PC-3 (cell line): ENCODE results near the gene TTI1. TPM values are rescaled to one million over a fixed set of nuclear protein-coding genes. Genes with fewer than 3 reads are reported as not detected.
A peak's percentile ranks its signal among the peaks of the same experiment; 100 is the strongest.

ENCODE experiments used
- ATAC-seq: fragments of 200-7000 bp; cut with Tn5 transposase; 2 replicates; pipeline ENCODE4 v1.9.1; 2020; ENCODE audit warnings: mild to moderate bottlenecking, moderate library complexity
- BruUV-seq: library from RNA; stranded (reverse); fragments of 400-500 nt; replicated peaks from 2 replicates; lab custom pipeline; 2021; lab: Mats Ljungman, UMichigan
- CTCF ChIA-PET: fragments of 300-600 bp; sonication (Branson Sonifier 250); formaldehyde crosslinking; loops from one replicate; lab custom pipeline; 2022; ENCODE audit warnings: antibody characterized with exemption; lab: Charles Lee
- POLR2A ChIA-PET: fragments of 300-600 bp; sonication (Branson Sonifier 250); formaldehyde crosslinking; loops from one replicate; lab custom pipeline; 2022; ENCODE audit warnings: antibody characterized with exemption; ENCODE audit not compliant: unreplicated experiment; lab: Charles Lee
- DNase-seq: peaks from one replicate; pipeline ENCODE4 v3.0.0-alpha.2; 2015
- H2AFZ ChIP-seq: fragments of 300-600 bp; sonication (generic); 2 replicates; pipeline ENCODE4 v1.6.0; 2016; ENCODE audit warnings: antibody characterized with exemption, low read length
- H3F3A ChIP-seq: fragments of 300-600 bp; sonication (generic); one replicate; pipeline ENCODE4 v1.6.0; 2017; ENCODE audit warnings: antibody characterized with exemption, low read length, control low read depth, mild to moderate bottlenecking; ENCODE audit not compliant: unreplicated experiment
- H3K27ac ChIP-seq: fragments of 300-600 bp; sonication (generic); 2 replicates; pipeline ENCODE4 v1.5.1; 2016; ENCODE audit warnings: mild to moderate bottlenecking, low read length
- H3K27me3 ChIP-seq: fragments of 300-600 bp; sonication (generic); 2 replicates; pipeline ENCODE4 v1.6.1; 2016; ENCODE audit warnings: low read length, mixed read lengths
- H3K36me3 ChIP-seq: fragments of 300-600 bp; sonication (generic); 2 replicates; pipeline ENCODE4 v1.6.1; 2016; ENCODE audit warnings: low read depth, mixed run types, low read length, mixed read lengths
- H3K4me1 ChIP-seq: fragments of 300-600 bp; sonication (generic); 2 replicates; pipeline ENCODE4 v1.5.1; 2016; ENCODE audit warnings: low read length; ENCODE audit not compliant: insufficient read depth
- H3K4me2 ChIP-seq: fragments of 300-600 bp; sonication (generic); 2 replicates; pipeline ENCODE4 v1.6.0; 2016; ENCODE audit warnings: low read length
- H3K4me3 ChIP-seq: fragments of 300-600 bp; sonication (generic); 2 replicates; pipeline ENCODE4 v1.5.1; 2016; ENCODE audit warnings: mild to moderate bottlenecking, low read length, mixed read lengths
- H3K79me2 ChIP-seq: fragments of 300-600 bp; sonication (generic); 2 replicates; pipeline ENCODE4 v1.6.1; 2017; ENCODE audit warnings: low read length, mixed read lengths
- H3K9ac ChIP-seq: fragments of 300-600 bp; sonication (generic); 2 replicates; pipeline ENCODE4 v1.6.0; 2016; ENCODE audit warnings: mild to moderate bottlenecking, low read length
- H3K9me2 ChIP-seq: fragments of 300-600 bp; sonication (generic); replicated peaks from 2 replicates; pipeline ENCODE4 v1.6.1; 2016; ENCODE audit warnings: mixed run types, low read length, mixed read lengths
- H3K9me3 ChIP-seq: fragments of 300-600 bp; sonication (generic); 2 replicates; pipeline ENCODE4 v1.6.1; 2016; ENCODE audit warnings: low read length, mixed read lengths
- H4K20me1 ChIP-seq: fragments of 300-600 bp; sonication (generic); 2 replicates; pipeline ENCODE4 v1.6.1; 2016; ENCODE audit warnings: low read length, mixed read lengths
- EZH2 ChIP-seq: fragments of 300-600 bp; sonication (generic); IDR thresholded peaks from one replicate; pipeline ENCODE4 v1.6.1; 2017; ENCODE audit warnings: antibody characterized with exemption, mild to moderate bottlenecking, low read length; ENCODE audit not compliant: unreplicated experiment
- EZH2phosphoT487 ChIP-seq: fragments of 300-600 bp; sonication (generic); IDR thresholded peaks from 2 replicates; pipeline ENCODE4 v1.6.1; 2018; ENCODE audit warnings: mild to moderate bottlenecking, antibody characterized with exemption, low read length, borderline replicate concordance
- intact Hi-C: fragments of 100-400 bp; cut with micrococcal nuclease; formaldehyde crosslinking; loops from 2 replicates; pipeline ENCODE4 v1.9.0; 2023
- total RNA-seq: library from RNA; depleted of rRNA; stranded (reverse); fragments of >200 nt; gene quantifications from 2 replicates; pipeline ENCODE4 v1.2.3, GENCODE V29; 2014
- TF ChIP-seq, protein P1 (sequence below): fragments of 300-600 bp; sonication (generic); conservative IDR thresholded peaks from 2 replicates; pipeline ENCODE4 v1.5.1; 2017; ENCODE audit warnings: antibody characterized with exemption, low read depth, mild to moderate bottlenecking, low read length

Gene TTI1
- total RNA-seq, 1 experiment from 2014 or later: 23.2 TPM

DNA sequence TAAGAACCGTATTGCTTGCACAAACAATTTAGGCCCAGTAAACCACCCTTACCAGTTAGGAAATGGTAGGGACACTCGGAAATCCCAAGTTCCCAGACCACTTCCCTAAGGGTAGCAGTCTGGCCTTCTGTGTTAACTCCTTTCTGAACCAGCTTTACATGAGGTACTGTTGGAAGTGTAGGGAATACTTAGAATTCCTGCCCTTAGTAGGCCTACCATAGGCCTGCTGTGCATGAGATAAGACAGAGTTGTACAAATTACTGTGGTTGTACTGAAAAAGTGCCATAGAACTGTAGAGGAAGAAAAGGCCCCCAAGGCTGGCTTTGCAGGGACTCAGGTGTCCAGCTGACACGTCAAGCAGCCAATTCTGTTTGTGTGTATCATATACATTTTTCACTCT, 11.4 kb upstream of the TTI1 start:
- H3K36me3 ChIP-seq: peaks cover 62% of the 10 kb centered on the region; the same call in 1 of the 2 replicates
- 0 out of 2 replicates have a peak, but pooled peaks cover 9% of the 10 kb centered on the region for H4K20me1 ChIP-seq
- DNase-seq: no peak

DNA sequence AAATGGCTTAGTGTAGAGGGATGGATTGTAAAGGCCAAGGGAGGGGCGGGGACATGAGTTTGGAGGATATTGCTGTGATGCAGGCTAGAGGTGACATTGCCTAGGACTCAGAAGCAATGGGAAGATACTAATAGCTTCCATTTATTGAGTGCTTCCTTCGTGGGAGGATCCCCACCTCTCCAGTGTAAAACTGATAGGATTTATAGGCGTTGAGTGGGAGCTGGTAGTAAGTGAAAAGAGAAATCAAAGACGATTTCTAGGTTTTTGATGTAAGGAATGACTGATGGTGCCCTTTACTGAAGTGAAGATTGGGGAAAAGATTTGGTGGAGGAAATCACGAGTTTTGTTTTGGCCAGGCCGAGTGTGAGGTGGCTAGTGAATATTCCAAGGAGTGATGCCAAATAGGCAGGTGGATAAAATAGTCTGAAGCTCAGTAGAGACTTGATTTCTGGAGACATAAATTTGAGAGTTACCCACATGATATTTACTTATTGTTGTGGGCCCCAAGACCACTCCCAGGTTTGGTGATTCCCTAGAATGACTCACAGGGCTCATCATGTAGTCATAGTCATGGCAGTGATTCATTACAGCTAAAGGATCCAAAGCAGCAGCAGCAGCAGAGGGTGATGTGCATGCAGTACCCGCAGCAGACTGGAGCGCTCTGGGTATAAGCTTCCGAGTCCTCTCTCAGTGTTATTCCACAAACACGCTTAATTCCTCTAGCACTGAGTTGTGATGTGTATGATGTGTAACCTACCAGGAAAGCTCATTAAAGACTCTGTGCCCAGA, 10.4 kb upstream of the TTI1 start:
- TSS peak; percentile 40 for BruUV-seq
- peaks cover 61% of the 10 kb centered on the region; the same call in 1 of the 2 replicates for H3K36me3 ChIP-seq
- H3K79me2 ChIP-seq: peaks cover 92% of the 10 kb centered on the region
- 0 out of 2 replicates have a peak, but pooled peaks cover 9% of the 10 kb centered on the region for H4K20me1 ChIP-seq
- intact Hi-C loops: loop anchor here (1.0 kb wide), 2 partner anchors 49 to 53 kb away; no protein-coding TSS in a partner anchor
- H3F3A ChIP-seq: peaks cover 17% of the 10 kb centered on the region
- H3K4me3 ChIP-seq: peak overlapping the region; percentile 57
- H3K4me1 ChIP-seq: peaks cover 42% of the 10 kb centered on the region
- CTCF ChIA-PET: interaction anchor here (0.5 to 1.4 kb wide), 17 partner anchors 12 to 293 kb away, joined by 3 to 18 read pairs (median 5); no protein-coding TSS in a partner anchor
- no peaks in the 10 kb centered on the region for H3K9me2 ChIP-seq
- ATAC-seq: peak; percentile 99
- H3K9me3 ChIP-seq: no peaks in the 10 kb centered on the region
- H3K27me3 ChIP-seq: no peaks in the 10 kb centered on the region
- POLR2A ChIA-PET: interaction anchor here (0.7 to 1.3 kb wide), 3 partner anchors 49 to 212 kb away, joined by 3 to 7 read pairs (median 6); no protein-coding TSS in a partner anchor
- H3K27ac ChIP-seq: peak overlapping the region; percentile 97
- DNase-seq: peak; percentile 97
- no peak overlapping the region for H2AFZ ChIP-seq
- H3K4me2 ChIP-seq: peak overlapping the region; percentile 89
- H3K9ac ChIP-seq: peak overlapping the region; percentile 63
- TF ChIP-seq EZH2: no peak
- TF ChIP-seq, protein P1, sequence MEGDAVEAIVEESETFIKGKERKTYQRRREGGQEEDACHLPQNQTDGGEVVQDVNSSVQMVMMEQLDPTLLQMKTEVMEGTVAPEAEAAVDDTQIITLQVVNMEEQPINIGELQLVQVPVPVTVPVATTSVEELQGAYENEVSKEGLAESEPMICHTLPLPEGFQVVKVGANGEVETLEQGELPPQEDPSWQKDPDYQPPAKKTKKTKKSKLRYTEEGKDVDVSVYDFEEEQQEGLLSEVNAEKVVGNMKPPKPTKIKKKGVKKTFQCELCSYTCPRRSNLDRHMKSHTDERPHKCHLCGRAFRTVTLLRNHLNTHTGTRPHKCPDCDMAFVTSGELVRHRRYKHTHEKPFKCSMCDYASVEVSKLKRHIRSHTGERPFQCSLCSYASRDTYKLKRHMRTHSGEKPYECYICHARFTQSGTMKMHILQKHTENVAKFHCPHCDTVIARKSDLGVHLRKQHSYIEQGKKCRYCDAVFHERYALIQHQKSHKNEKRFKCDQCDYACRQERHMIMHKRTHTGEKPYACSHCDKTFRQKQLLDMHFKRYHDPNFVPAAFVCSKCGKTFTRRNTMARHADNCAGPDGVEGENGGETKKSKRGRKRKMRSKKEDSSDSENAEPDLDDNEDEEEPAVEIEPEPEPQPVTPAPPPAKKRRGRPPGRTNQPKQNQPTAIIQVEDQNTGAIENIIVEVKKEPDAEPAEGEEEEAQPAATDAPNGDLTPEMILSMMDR: peak; percentile 33; the same call in 1 of the 2 replicates

More for the DNA sequence above, 11.4 kb upstream of the TTI1 start:
- Histone ChIP-seq H3F3A (peaks cover 17% of the 10 kb centered on the region), H3K27me3 (no peaks in the 10 kb centered on the region), H3K4me3 (no peak overlapping the region), H3K9me3 (no peaks in the 10 kb centered on the region), H3K9me2 (no peaks in the 10 kb centered on the region), H3K79me2 (peaks cover 86% of the 10 kb centered on the region), H3K4me2 (peak overlapping the region; percentile 30), H3K4me1 (peaks cover 45% of the 10 kb centered on the region), H2AFZ (no peak overlapping the region), H3K27ac (peak overlapping the region; percentile 97), H3K9ac (no peak overlapping the region)
- POLR2A ChIA-PET: interaction anchor here (1.3 kb wide), 1 partner anchor 50 kb away, joined by 6 read pairs; no protein-coding TSS in a partner anchor
- CTCF ChIA-PET: interaction anchor here (0.6 to 1.4 kb wide), 4 partner anchors 16 to 122 kb away, joined by 4 to 14 read pairs (median 6); no protein-coding TSS in a partner anchor
- no peak for TF ChIP-seq EZH2phosphoT487
- no peak for TF ChIP-seq EZH2
- TF ChIP-seq, protein P1: no peak
- intact Hi-C loops: loop anchor here (1.0 kb wide), 2 partner anchors 50 to 54 kb away; no protein-coding TSS in a partner anchor
- BruUV-seq: no TSS peak
- no peak for ATAC-seq

DNA sequence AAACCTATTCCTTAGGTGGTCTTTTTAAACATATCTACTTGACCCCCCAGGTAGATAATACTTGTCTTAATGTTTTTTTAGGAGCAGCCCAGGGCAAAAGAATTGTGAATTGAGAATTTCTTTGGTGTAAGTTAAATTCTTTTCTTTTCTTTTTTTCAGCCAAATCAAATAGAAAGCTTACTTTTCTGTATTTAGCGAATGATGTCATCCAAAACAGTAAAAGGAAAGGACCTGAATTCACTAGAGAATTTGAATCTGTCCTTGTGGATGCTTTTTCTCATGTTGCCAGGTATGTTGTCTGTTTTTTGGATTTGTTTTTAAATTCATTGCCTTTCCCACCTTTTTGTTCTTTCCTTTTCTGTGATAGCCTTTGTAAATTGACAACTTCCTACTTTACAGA, 7.0 kb upstream of the TTI1 start:
- POLR2A ChIA-PET: no interaction called here
- Histone ChIP-seq H3K4me3 (no peak overlapping the region), H3K9me2 (no peaks in the 10 kb centered on the region), H3K4me1 (peaks cover 67% of the 10 kb centered on the region), H3F3A (peaks cover 10% of the 10 kb centered on the region), H3K4me2 (no peak overlapping the region), H2AFZ (no peak overlapping the region), H4K20me1 (peaks cover 13% of the 10 kb centered on the region), H3K9me3 (no peaks in the 10 kb centered on the region), H3K79me2 (peaks cover 92% of the 10 kb centered on the region), H3K36me3 (peaks cover 43% of the 10 kb centered on the region; the same call in 1 of the 2 replicates), H3K27ac (no peak overlapping the region), H3K27me3 (no peaks in the 10 kb centered on the region), H3K9ac (no peak overlapping the region)
- CTCF ChIA-PET: no interaction called here
- intact Hi-C loops: no loop called here
- BruUV-seq: no TSS peak
- DNase-seq: no peak
- no peak for TF ChIP-seq EZH2phosphoT487
- TF ChIP-seq, protein P1: no peak
- no peak for ATAC-seq
